ENCODE measurements around the gene GPR68. TPM values are rescaled to one million over a fixed set of nuclear protein-coding genes. Genes with fewer than 3 reads are reported as not detected.
"Not testable (repeated sequence)": the region's sequence is repeated elsewhere in the genome, so short reads cannot be mapped to it uniquely, and the experiment has no call there.

Gene GPR68
- total RNA-seq, 2 donors from 2014 or later, result 3.2 to 6.4 TPM

DNA sequence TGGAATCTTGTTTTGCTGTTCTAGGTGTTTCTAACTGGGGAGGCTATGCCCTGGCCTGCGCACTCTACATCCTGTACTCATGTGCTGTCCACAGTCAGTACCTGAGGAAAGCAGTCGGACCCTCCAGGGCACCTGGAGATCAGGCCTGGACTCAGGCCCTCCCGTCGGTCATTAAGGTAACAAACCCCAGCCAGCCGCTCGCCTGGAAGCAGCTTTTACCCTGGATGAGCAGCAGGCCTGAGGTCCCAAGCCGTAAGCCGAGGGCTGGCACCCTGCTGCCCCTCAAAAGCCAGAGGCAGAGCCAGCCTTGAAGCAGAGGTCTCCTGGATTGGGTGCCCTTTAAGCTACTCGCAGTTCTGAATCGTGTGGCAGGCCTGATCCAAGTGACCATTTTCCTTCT lies 29.1 kb downstream of the GPR68 start:
- no peak for DNase-seq (ENCODE audit: low spot score)
- intact Hi-C loops (cut with DNase I), result no loop called here

DNA sequence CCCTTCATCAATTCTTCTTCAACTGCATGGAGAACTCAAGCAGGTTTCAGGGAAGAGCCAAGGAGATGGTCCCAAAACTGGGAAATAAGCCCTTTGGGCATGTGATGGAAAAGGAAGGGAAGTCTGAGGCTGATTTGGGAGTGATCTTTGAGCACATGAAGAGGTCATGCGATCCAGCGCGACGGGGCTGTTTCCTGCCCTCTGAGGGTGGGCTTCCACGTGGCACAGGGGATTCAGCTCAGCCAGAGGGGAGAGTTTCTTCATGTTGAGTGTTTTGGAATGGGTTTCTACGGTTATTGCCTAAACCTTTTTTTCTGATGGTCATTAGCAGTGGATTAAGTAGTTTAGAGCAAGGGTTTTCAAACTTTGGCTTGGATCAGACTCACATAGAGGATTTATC lies 30.2 kb downstream of the GPR68 start:
- no peak for DNase-seq (ENCODE audit: low spot score)
- intact Hi-C loops (cut with DNase I), result no loop called here

DNA sequence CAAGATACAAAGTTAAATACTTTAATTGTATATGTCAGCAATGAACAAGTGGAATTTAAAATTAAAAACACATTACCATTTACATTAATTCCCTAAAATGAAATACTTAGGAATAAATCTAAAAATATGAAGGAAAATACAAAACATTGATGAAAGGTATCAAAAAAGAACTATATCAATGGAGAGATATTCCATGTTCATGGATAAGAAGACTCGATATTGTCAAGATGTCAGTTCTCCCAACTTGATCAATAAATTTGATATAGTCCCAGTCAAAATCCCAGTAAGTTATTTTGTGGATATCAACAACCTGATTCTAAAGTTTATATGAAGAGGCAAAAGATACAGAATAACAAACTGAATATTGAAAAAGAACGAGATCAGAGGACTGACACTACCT lies 33.5 kb downstream of the GPR68 start:
- no peak for DNase-seq (ENCODE audit: low spot score)
- intact Hi-C loops (cut with DNase I), result no loop called here

DNA sequence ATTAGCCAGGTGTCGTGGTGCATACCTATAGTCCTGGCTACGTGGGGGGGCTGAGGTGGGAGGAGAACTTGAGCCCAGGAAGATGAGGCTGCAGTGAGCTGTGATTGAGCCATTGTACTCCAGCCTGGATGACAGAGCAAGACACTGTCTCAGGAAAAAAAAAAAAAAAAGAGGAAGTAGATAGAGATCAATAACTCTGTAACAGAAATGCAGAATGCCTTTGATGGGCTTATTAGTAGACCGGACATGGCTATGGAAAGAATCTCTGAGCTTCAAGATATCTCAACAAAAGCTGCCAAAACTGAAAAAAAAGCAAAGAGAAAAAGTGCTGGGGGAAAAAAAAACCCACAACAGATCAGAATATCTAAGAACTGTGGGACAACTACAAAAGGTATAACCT lies 37.5 kb downstream of the GPR68 start:
- DNase-seq (ENCODE audit: low spot score), result no peak
- intact Hi-C loops (cut with DNase I), result no loop called here

DNA sequence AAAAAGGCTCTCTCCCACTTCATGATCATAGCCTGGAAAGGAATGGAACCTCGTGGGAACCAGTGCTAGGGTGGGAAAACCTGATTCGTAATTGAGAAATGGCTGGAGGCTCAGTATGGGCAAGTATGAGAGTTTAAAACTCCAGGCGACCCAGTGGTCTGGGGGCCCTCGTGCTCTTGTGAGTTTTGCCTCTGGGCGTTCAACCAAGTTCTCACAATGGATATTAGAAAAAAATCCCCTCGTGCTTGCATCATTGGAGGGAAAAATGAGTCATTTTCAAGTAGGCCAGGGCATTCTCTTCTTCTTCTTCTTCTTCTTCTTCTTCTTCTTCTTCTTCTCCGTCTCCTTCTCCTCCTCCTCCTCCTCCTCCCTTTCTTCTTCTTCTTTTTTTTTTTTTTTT lies 39.0 kb downstream of the GPR68 start:
- intact Hi-C loops (cut with DNase I), result no loop called here
- no peak for DNase-seq (ENCODE audit: low spot score)

DNA sequence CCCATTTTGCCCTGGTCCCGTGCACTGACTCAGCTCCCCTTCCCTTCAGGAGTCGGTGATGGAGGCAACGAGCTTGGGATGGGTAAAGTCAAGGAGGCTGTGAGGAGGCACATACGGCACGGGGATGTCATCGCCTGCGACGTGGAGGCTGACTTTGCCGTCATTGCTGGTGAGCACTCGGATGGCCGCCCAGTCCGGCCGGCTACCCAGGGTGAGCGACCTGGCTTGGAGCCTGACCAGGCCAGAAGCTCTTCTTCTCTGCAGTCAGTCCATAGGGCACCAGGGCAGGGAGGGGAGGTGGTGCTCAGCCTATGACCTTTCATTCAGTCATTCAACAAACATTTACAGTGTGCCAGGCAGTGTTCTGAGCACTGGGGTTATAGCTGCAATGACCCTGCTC lies 39.8 kb downstream of the GPR68 start:
- no peak for DNase-seq (ENCODE audit: low spot score)
- intact Hi-C loops (cut with DNase I), result no loop called here

DNA sequence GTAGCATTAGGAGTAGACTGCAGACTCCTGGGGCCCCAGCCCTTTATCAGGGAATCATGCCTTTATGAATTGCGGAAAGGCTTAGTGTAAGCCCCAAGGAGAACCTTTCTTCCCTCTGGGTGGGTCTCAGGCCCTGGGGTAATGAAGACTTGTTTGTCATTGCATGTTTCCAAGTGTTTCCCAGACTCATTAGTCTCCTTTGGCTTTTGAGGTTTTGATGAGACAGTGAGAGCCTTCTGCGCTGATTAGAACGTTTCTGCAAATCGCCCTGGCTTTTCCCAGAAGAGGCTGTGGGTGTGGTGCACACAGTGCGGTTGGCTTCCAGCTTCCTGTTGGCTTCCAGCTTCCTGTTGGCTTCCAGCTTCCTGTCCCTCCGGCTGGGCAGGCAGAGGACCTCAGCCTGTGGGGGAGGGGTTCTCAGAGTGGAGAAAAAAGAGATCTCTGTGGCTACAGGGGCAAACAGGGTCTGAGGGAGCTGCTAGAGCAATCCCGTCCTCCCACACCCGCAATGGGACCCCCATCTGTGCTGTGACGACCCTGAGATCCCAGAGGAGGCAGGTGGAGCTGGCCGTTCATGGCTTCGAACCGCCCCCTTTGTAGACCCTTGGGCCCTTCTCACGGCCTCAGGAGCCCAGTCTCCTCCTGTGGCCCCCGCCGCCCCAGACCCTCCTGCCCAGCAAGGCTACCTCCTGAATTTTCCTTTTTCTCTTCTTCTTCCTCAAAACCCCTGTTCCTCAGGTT lies 42.1 kb downstream of the GPR68 start:
- intact Hi-C loops (cut with DNase I), result no loop called here
- peak; percentile 91 for DNase-seq (ENCODE audit: low spot score)

DNA sequence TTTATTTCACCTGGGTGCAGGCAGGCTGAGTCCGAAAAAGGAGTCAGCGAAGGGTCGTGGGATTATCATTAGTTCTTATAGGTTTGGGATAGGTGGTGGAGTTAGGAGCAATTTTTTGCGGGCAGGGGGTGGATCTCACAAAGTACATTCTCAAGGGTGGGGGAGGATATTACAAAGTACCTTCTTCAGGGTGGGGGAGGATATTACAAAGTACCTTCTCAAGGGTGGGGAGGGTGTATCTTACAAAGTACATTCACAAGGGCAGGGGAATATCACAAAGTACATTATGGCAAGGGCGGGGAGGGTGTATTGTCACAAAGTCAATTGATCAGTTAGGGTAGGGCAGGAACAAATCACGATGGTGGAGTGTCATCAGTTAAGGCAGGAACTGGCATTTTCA lies 43.7 kb downstream of the GPR68 start:
- intact Hi-C loops (cut with DNase I), result not testable (repeated sequence)

DNA sequence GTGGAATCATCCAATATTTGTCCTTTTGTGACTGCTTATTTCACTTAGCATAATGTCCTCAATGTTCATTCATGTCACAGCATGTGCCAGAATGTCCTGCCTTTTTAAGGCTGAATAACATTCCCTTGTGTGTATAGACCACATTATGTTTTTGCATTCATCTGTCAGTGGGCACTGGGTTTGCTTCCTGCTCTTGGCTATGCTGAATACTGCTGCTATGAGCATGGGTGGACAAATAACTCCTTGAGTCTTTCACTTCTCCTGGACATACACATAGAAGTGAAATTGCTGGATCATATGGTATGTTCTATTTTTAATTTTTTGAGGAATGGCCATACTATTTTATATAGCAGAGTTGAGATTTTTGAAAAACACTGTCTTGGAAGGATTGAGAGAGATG lies 46.9 kb downstream of the GPR68 start:
- DNase-seq (ENCODE audit: low spot score), result no peak
- intact Hi-C loops (cut with DNase I), result no loop called here

More for the DNA sequence above, 43.7 kb downstream of the GPR68 start:
- DNase-seq (ENCODE audit: low spot score), result not testable (repeated sequence)

DNA sequence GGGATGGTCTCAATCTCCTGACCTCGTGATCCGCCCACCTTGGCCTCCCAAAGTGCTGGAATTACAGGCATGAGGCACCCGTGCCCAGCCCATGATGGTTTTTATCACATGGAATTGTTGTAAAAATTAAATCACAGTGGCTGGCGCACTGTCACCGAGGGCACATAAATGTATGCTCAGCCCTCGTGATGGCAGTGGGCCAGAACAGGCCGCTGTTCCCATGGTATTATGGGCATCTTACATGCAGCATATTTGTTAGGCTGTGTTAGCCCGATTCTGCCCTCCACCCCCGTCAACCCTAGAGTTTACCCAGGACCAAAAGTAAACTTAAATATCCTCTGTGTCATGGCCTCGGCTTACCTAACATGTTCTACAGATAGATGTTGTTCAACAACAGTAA lies 48.6 kb downstream of the GPR68 start:
- intact Hi-C loops (cut with DNase I), result no loop called here
- DNase-seq (ENCODE audit: low spot score), result no peak

DNA sequence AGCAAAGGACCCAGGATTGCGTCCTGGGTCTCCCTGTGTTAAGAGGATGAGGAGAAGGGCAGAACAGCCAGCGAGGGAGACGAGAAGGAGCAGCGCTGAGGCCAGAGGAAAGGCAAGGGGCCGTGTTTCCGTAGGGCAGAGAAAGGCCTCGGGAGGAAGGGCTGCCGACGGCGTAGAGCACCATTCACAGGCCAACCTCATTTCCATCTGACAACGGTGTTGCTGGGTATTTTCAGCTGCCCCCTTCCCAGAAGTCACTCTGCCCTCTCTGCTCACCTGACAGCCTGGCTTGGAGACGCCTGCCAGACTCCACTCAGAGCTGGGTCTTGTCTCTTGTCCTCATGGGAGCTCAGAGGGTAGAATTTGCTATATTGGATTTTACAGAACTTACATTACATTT lies 51.4 kb downstream of the GPR68 start:
- intact Hi-C loops (cut with DNase I), result no loop called here
- no peak for DNase-seq (ENCODE audit: low spot score)

DNA sequence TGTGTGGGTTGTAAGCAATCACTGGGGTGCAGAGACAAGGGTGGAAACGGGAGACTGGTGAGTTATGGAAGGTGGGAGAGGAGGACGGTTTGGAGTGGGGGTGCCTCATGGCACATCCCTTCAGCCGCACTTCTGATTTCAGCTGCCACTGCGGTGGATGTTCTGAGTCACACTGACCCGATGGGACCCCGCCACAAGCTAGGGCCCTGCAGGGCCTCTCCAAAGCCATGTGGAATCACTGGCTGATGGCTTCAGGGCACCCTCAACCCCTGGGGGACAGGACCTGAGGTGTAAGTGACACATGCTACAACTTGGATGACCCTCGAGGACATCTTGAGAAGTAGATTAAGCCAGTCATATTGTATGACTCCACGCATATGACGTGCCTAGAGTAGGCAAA lies 53.7 kb downstream of the GPR68 start:
- DNase-seq (ENCODE audit: low spot score), result no peak
- intact Hi-C loops (cut with DNase I), result no loop called here

DNA sequence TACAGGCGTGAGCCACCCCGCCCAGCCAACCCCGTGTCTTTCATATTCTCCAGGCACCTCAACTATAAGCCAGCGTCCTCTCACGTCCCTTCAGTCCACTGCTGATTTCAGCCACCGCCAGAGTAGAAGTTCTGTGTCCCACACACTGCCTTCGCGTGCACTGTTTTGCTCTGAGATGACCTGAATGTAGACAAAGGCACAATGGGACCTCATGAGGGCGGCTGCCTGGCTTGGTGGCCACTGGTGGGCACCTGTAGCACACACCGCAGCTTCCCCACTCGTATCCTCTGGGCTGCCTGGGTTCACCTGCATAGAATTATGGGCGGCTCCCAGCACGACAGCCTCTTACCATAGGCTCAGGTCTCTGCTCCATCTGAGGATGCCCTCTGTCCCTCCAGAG lies 57.2 kb downstream of the GPR68 start:
- intact Hi-C loops (cut with DNase I), result no loop called here
- DNase-seq (ENCODE audit: low spot score), result no peak

DNA sequence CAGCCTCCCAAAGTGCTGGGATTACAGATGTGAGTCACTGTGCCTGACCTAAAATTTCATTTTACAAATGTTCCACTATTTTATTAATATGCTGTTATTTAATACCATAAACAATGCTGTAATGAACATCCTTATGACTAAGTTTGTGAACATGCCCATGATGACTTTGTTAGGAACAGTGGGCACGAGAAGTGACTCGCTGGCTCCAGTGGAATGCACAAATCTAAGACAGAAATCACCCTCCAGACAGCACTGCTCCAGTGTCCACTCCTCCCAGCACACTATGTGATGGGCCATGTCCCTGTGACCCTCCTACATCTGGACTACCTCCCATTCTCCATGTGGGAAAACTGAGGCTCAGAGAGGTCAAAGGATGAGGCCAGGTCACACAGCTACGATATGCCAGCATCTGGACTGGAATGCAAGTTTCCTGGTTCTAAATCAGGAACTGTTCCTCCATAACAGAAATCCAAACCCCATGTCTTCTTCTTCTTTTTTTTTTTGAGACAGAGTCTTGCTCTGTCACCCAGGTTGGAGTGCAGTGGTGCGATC lies 57.9 kb downstream of the GPR68 start:
- DNase-seq (ENCODE audit: low spot score), result no peak
- intact Hi-C loops (cut with DNase I), result no loop called here

DNA sequence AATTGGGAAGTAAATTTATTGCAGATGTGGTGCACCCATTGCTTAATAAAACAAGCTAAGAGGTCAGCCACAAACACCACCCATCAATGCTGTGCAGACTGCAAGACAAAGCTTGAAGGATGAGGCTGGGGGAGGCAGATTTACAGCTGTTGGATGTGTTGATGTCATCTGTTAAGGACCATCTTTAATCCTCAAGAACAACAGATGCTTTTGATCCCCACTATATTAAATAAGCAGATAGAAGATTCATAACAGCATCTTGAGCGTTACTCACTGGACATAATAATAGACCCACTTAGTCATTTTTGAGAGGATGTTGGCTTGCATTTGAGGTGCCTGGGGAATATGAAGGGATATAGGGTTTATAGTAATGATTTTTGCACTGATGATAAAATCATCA lies 58.8 kb downstream of the GPR68 start:
- intact Hi-C loops (cut with DNase I), result no loop called here
- DNase-seq (ENCODE audit: low spot score), result no peak

DNA sequence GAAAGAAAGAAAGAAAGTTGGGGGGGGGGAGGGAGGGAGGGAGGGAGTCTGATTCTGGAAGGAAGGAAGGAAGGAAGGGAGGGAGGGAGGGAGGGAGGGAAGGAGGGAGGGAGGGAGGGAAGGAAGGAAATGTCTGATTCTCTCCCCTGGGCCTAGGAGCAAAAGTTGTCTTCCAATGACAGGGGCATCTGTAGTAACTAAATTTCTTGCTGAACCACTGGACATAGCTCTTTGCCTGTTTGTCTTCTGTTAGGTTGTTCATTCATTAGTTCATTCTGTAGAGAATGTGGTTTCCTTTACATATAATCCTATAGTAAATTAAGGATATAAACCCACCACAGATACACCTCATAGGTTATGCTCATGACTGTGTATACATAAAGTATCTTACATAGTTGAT lies 59.9 kb downstream of the GPR68 start:
- DNase-seq (ENCODE audit: low spot score), result no peak
- intact Hi-C loops (cut with DNase I), result no loop called here

DNA sequence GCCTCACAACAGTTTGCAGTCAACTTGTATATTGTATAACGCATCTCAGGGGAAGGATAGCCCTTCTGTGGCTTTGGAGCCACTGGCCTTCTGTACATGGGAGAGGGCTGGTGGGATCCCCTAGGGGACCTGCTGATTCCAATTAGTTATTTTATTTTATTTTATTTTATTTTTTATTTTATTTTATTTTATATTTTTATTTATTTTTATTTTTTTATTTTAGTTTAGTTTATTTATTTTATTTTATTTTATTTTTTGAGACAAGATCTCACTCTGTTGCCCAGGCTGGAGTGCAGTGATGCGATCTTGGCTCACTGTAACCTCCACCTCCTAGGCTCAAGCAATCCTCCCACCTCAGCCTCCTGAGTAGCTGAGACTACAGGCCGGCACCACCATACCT lies 61.8 kb downstream of the GPR68 start:
- DNase-seq (ENCODE audit: low spot score); intact Hi-C loops (cut with DNase I): not testable (repeated sequence)

Other genes with a start within 250 kb of the GPR68 start
- gene RPS6KA5, start 184.1 kb downstream of the GPR68 start, total RNA-seq, result 1 to 10 TPM; 4.0 to 6.4 TPM
- gene DGLUCY, start 130.6 kb downstream of the GPR68 start, total RNA-seq, result 10 to 100 TPM; 36.2 to 44.4 TPM
- 10 to 100 TPM in 1 of 2 donors, 1 to 10 TPM in 1; 7.2 to 14.9 TPM for gene CCDC88C, start 173.1 kb upstream of the GPR68 start, total RNA-seq

Measured in posterior vena cava (tissue), 2 donors.